ENCODE measurements around the gene NEGR1.

- no peak for TF ChIP-seq CTCF (IDR thresholded peaks at IDR 0.05; ENCODE audit: insufficient read depth, low read depth, low read length)
- no peak for TF ChIP-seq EZH2 (IDR thresholded peaks at IDR 0.05; ENCODE audit: insufficient read depth, low read length)
Measured at GRCh38 chr1:71424536-71424935, 857.8 kb downstream of the NEGR1 start.
